HK-2 (cell line): ENCODE data around the gene EPHA10.
A peak's percentile ranks its signal among the peaks of the same experiment; 100 is the strongest.

Source experiments
- DNase-seq: peaks from one replicate; pipeline ENCODE4 v3.0.0-alpha.2; 2018; ENCODE audit not compliant: unreplicated experiment

Gene EPHA10

DNA sequence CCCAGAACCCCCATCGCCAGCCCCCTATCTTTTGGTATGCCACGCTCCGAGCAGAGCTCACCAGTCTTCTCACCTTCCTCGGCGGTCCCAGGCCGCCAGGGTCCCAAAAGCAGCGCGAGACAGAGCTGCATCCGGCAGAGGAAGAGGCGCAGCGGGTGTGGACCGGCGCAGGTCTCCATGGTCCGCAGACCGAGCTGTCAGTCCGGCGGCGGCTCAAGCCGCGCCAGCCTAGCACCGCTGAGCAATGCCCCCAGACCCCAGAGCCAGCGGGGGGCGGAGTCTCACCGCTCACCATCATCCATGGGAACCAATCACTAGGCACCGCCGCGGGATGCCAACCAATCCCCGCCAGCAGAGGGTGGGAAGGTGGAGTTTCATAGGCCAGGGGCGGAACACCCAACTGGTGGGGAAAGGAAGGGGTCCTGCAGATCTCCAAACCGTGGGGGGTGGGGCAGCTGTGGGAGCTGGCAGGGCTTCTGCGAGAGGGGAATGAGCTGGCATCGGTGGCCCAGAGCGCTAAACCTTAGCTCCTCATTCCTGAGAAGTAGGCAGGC is at the start of gene EPHA10:
Gene EPHA10, minus strand, starts transcription at position 233 of the 554 bp plus-strand sequence. Its CDS starts 54 bp downstream, at position 179.
- DNase-seq, result no peak

DNA sequence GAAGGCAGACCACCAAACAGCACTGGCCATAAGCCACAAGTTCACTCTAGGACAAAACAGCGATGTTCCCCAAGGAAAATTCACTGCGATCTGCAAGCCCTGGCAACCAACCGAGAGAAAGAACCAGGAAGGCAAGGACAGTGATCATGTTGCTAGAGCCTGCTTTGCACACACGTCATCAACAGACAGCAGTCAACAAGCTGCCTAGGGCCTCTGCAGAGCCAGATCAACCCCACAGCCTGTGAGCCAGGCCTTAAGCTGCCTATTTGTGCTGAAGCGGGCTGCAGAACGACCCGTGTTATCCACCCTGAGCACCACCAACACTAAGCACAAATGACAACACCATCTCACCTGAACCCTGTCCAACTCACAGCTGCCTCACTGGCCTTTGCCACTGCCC is 49.3 kb upstream of the EPHA10 start:
- no peak for DNase-seq

DNA sequence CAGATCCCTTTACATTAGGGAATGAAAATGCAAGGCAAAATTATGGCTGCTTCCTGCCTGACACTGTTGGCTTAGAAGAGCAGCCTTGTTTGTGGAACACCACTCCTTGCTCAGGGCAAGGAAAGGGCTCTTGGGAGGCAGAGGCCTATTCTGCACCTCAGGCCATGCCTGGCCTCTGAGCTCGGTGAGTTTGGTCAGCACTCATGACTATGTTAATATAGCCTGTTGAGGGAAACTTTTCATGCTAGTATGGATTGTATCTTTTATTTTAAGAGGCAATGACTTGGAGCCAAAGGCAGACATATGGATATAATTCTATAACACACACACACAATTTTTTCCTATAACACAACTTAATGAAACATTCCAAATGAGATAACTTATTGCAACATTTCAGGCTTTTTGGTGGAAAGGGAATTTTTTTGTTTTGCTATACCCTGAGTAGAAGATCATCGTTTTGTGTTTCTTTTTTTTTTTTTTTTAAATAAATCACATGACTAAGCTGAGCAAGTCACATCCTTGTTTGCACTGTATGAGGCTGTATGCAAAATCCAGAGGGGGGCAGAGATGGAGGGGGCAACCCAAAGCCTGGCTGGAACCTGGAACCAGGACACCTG is 48.7 kb upstream of the EPHA10 start:
- no peak for DNase-seq

DNA sequence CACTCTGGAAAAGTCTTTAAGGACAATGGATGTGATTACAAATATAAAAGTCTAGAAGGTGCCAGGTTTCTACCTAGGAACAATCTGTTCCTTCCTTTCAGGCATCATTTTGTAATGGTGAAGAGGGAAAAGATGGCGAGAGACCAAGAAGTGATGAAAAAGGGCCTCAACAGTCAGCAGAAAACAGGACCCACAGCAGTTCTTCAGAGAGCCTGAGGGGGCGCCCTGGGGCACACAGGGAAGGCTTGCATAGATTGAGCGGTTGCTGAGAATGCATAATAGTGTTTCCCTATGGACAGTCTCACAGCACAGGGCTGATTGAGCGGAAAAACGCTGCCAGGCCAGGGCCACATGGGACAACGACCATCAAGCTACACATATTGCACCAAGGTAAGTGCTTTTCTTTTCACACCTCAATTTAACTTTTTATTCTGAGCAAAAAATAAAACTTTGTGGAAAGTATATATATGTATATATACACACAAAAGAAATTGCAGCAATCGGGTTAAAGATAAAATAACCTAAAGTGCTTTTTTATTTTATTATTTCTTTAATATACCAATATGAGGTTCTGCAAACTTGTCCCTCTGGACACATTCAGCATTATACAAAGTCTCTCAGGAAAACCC is 46.2 kb upstream of the EPHA10 start:
- DNase-seq, result peak; percentile 65

DNA sequence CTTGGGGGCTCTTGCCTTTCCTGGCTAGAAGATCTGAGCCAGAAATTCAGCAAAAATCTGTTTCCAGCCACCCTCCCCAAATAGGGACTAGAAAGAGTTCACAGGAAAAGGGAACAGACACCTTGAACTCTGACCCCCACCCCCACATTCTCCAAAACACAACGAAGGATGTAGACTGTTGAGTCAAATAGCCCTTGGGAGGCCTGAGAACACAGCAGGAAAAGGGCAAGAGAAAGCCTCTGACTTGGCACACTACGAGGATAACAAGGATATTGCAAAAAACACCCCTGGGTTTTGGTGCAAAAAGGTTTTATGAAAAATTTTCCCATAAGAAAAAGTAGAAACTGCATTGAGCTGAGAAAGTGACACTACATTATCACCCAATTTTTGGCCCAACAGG is 45.0 kb upstream of the EPHA10 start:
- no peak for DNase-seq

DNA sequence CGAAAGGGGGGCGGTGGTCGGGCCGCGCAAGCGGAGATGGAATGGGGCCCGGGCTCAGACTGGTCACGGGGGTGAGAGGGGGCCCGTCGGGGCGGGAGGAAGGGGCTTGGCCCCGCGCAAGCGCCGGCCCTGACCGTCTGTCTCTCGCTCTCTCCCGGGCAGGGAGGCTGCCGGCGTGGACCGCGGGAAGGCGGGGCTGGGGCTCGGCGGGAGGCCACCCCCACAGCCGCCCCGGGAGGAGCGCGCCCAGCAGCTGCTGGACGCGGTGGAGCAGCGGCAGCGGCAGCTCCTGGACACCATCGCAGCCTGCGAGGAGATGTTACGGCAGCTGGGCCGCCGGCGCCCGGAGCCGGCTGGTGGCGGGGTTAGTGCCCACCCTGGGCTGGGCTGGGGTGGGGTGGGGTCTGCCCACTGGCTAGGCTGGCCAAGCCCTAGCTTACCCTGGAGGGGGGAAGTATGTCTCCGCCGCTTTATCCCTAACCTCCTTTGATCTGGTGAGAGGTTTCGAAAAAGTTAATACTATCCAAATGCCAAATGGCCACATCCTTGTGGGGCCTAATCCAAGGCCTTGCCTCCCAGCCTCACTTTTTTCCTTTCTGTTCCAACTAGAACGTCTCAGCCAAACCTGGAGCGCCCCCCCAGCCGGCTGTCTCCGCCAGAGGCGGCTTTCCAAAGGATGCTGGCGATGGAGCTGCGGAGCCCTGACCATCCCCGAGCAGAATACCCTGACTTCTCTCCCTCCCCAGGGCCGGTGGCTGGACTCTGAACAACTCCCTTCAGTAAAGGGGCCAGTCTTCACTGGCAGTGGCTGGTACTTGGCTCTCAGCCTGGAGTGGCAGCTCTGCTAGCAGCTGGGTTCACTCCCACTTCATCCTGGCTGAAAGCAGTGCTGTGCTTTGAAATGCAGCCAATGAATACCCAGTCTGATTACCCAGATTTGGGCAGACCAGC is 43.7 kb upstream of the EPHA10 start:
- peak; percentile 73 for DNase-seq

DNA sequence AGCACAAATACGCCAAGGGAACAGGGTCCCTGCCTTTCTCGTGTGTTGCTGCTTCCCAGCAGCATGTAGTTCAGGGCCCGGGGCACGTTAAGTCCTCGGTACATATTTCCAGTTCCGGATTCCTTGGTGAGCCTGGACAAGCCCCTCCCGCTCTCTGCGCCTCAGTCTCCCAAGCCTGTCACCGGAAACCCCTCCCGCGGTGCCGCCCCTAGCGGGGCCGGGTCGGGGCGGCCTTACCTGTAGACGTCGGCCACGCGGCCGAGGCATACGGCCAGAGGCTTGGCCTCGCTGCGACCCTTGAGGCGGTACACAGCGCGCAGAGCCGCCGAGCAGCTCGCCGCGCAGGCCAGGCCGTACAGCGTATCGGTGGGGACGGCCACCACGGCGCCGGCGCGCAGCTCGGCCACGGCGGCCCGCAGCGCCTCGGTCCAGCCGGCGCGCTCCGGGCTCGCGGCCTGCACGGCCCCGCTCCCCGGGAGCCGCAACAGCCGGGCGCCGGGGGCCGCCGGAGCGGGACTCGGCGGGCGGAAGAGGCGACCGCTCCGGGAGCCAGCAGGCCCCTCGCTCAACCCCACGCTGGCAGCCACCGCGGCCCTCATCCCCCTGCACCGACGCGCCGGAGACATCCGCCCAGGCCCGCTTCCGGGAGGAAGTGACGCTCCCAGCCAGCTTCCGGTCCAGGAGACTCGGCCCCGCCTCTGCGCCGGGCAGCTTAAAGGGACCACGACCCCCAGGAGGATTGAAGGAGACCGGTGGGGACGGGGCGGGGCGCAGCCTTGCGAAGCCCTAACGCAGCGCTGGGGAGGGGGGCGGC is 42.8 kb upstream of the EPHA10 start, which contains the start of the genes C1orf122 and YRDC:
Gene C1orf122, plus strand, starts transcription at position 236 of the 814 bp plus-strand sequence. CDS start 615 bp downstream, outside the sequence.
Gene YRDC, minus strand, starts transcription at position 654 of the 814 bp plus-strand sequence. Its CDS starts 28 bp downstream, at position 626.
- peak; percentile 93 for DNase-seq

DNA sequence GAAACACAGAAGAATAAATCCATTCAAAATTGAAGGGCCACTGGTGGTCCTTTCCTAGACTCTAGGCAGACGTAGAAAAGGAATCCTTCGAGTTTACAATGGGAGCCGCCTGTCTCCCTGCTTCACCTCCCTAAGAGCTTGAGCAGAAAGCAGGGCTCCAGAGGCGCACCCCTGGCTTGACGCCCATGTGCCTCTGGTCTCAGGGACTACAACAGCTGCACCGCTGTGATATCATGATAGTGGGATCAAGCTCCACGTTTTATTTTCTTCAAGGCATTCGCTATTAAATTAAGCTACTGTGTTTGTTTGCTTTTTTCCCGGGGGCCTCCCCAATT is 42.3 kb upstream of the EPHA10 start:
- DNase-seq, result no peak

DNA sequence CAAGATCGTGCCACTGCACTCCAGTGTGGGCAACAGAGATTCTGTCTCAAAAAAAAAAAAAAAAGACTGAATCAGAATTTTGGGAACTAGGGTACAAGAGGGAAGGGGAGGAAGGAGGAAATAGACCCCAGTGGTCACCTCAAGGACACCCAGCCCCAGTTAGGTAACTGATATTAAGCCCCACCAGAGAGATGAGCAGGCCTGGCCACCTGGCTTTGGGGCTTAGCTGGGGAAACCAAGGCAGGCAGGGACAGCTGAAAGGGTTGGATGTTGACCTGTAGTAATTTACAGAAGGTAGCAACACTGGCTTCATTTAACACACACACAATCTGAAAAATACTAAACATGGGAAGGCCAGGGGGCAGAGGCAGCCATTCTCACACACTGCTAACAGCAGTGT is 37.5 kb upstream of the EPHA10 start:
- DNase-seq, result no peak

DNA sequence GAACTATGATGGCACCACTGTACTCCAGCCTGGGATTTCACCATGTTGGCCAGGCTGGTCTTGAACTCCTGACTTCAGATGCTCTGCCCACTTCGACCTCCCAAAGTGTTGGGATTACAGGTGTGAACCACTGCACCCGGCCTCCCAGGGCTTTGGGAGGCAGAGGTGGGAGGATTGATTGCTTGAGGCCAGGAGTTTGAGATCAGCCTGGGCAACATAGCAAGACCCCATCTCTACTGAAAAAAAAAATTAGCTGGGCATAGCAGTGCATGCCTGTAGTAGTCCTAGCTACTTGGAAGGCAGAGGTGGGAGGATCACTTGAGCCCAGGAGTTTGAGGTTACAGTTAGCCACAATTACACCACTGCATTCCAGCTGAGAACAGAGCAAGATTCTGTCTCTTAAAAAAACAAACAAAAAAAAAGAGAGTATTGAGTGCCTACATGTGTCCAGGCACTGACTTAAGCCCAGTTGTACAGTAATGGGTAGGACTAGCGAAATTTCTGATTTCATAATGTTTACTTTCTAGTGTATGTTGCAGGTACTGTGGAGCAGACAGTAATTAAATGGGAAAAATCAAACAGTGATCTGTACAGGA is 32.9 kb upstream of the EPHA10 start:
- no peak for DNase-seq

DNA sequence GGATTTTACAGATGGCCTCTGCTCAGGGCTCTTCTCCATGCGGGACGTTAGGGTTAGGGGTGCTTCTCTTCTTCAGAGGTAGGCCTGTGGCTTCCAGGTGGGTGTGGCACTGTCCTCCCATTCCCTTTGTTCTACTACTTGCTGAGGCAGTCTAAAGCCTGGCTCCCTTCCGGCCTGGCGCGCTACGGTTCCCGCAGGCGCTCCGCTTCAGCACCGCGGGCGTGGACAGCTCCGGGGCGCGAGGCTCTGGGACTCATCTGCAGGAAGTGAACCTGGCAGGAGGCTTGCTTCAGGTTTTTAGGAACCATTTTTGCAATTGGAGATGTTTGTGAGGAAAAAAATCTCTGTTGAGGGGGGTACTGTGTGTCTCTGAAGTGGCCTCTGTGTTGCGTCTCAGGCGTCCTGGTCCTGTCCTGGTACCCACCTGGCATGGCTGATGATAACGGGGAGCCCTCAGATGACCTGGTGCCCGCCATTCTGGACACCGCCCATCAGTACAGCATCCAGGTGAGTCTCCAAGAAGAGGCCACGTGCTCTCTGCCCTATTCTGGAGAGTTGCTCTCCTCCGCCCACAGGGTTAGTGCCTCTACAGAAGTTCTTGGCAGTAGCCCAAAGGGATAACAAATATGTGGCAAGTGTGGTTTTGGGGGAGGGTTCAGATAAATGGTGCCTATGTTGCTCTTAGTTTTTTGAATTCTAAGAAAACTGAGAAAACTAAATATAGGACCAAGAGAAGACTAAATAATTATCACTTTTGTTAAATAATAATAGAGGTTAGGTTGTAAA is 30.6 kb upstream of the EPHA10 start:
- DNase-seq, result peak; percentile 32

DNA sequence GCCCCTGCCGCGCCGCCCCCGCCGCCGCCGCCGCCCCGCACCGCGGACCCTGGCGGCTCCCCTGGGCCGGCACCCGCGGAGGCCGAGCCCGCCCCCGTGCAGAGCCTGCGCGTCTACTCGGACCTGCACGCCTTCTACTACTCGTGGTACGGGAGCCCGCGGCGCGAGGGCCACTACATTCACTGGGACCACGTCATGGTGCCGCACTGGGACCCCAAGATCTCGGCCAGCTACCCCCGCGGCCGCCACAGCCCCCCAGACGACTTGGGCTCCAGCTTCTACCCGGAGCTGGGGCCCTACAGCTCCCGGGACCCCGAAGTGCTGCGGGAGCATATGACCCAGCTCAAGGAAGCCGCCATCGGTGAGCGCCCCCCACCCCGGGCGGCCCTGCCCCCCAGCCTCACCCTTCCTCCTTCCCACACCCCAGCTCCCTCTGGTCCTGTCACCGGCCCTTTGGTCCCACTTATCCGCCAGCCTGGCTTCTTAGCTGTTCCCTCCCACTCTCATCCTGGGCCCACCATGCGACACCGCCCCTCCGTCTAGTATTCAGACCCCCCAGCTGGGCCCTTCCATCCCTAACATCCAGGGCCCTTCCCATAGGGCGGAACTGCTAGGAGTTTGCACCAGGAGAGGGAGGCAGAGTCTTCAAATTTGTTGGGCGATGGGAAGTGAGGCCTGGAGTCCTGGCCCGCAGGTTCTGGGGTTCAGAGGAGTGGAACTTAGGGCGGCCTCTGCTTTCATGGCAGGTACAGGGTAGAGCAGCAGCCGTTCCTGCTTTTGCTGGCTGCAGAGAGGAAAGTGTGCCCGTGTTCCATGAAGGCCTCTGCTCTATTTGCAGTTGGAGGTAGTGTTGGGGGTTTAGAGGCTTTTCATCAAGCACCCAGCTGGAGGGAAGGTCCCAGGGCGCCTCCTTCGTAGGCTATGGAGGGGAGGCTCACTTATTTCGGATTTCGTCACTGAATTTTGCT is 29.7 kb upstream of the EPHA10 start:
- peak; percentile 23 for DNase-seq

DNA sequence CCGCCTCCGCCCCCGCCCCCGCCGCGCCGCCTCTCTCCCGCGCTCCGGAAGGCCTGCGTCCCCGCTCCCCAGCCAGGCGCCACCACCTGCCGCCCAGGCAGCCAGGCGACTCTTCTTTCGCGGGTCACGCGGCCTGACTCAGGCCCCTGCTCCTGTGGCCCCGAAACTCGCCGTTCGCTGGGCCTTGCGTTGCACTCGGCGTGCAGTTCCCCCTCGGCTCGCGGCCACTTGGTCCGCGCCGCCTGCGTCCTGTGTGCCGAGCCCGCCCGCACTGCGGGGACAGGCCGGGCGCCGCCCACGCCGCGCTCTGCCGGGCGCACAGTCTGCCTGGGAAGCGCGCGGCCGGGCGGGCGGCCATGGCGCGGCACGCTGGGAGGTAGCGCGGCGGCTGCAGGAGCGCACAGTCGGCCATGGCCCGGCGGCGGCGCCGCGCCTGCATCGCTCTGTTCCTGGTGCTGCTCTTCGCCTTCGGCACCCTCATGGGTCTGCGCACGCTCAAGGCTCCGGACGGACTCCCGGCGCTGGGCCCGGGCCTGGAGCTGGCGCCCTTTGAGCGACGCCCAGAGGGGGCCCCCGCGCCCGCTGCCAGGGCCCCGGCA is 29.0 kb upstream of the EPHA10 start, which contains the start of gene MANEAL:
Gene MANEAL, plus strand, starts transcription at position 75 of the 599 bp plus-strand sequence. Its CDS starts 336 bp downstream, at position 411.
- DNase-seq, result peak; percentile 68

DNA sequence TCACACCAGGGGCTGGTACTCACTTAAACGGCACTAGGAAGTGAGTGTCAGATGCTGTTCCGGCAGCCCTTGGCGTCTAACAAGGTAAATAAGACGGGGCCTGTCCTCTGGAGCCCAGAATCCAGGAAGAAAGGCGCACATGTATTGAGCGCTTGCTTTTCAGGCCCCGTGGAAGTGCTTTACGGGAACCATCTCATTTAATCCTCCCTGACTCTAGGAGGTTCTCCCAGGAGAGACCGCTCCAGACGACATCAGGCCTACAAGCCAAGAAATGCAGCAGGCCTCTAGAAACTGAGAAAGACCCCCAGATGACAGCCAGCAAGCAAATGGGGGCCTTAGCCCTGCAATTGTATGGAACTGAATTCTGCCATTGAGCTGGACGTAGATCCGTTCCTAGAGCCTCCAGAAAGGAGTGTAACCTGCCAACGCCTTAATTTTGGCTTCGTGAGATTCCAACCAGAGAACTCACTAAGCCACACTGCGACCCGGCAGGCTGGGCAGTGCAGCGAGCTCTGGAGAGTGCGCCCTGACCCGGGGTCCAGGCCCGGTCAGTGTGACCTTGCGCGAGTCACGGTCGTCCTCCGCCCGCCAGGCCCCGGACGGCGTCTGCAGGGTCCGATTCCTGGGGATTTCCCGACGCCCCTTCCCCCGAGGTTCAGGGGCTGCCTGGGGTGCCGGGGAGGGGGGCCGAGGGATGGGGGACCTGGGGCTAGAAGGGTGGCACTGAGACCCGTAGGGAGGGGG is 28.2 kb upstream of the EPHA10 start:
- no peak for DNase-seq

DNA sequence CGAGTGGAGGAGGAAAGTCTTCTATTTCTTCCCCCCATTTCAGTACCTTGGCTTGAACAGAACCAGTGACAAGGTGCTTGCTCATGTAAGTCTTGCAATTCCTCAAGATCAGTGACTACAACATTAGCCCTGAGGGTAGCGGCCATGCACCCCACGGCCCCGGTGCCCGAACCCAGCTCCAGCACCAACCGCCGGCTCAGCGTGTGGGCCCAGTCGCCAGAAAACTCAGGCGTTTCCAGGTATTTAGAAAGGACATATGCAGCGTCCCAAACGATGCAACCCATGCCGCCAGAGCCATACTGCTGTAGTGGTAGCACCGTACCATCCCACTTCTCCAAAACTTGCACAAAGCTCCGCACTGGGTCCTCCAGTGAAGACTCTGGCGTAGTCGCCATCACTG is 17.6 kb upstream of the EPHA10 start:
- DNase-seq, result no peak

DNA sequence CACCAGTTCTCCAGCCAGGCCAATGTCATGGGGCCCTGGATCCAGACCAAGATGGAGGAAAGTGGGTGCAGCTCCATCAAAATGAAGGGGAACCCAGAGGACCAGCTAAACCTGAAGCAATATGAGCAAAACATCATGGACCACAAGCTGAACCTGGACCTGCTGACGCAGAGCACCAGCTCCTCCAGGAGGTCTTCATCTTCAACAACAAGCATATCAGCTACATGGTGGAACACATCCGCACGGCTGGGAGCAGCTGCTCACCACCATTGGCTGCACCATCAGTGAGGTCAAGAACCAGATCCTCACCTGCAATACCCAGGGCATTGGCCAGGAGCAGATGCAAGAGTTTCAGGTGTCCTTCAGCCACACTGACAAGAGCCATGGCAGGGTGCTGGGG is 13.7 kb upstream of the EPHA10 start:
- no peak for DNase-seq

DNA sequence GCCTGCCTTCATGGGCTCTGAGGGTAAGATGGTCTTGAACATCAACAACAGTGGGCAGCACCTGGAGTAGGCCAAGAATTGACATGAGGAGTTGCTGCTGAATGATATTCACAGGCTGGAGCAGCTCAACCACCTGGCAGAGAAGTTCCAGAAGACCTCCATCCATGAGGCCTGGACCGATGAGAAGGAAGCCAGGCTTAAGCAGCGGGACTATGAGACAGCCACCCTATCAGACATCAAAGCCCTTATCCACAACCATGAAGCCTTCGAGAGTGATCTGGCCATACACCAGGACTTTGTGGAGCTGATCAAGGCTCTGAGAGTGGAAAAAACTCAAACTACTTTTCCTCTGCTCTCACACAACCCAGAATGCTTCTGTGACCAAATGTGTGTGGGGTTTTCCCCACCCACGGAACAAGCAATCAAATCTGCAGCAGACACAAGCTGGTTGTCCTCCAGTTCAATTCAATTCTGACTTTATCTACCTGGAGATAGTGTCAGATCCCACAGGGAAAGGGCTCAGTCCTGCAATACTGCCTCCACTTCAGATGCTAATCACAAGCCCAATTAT is 12.1 kb upstream of the EPHA10 start:
- no peak for DNase-seq
